A673 (cell line): ENCODE data around the gene MSRB3. TPM values are rescaled to one million over a fixed set of nuclear protein-coding genes. Genes with fewer than 3 reads are reported as not detected.

Source experiments
- BruUV-seq: library from RNA; stranded (reverse); fragments of 400-500 nt; replicated peaks from 2 replicates; lab custom pipeline; 2021; lab: Mats Ljungman, UMichigan
- CTCF ChIA-PET: fragments of 300-600 bp; sonication (Branson Sonifier 250); formaldehyde crosslinking; loops from one replicate; lab custom pipeline; 2022; ENCODE audit warnings: antibody characterized with exemption; lab: Charles Lee
- POLR2A ChIA-PET: fragments of 300-600 bp; sonication (Branson Sonifier 250); formaldehyde crosslinking; loops from one replicate; lab custom pipeline; 2022; ENCODE audit warnings: antibody characterized with exemption; ENCODE audit not compliant: low non-redundant PET; lab: Charles Lee
- DNase-seq: peaks from one replicate; pipeline ENCODE4 v3.0.0-alpha.2; 2015; ENCODE audit warnings: low spot score
- H3K27ac ChIP-seq: fragments of 200-600 bp; sonication (generic); 2 replicates; pipeline ENCODE4 v1.5.1; 2016; ENCODE audit warnings: mixed run types, low read depth, mild to moderate bottlenecking, mixed read lengths, antibody characterized with exemption, low read length; ENCODE audit not compliant: poor library complexity, severe bottlenecking
- H3K27me3 ChIP-seq: fragments of 200-600 bp; sonication (generic); replicated peaks from 2 replicates; pipeline ENCODE4 v1.6.1; 2017; ENCODE audit warnings: mixed run types, low read depth, mild to moderate bottlenecking, mixed read lengths, antibody characterized with exemption, low read length; ENCODE audit not compliant: insufficient read depth, poor library complexity
- H3K36me3 ChIP-seq: fragments of 200-600 bp; sonication (generic); 2 replicates; pipeline ENCODE4 v1.6.1; 2016; ENCODE audit warnings: mixed run types, mild to moderate bottlenecking, mixed read lengths, antibody characterized with exemption, low read length; ENCODE audit not compliant: insufficient read depth, poor library complexity, severe bottlenecking
- H3K4me1 ChIP-seq: fragments of 200-600 bp; sonication (generic); 2 replicates; pipeline ENCODE4 v1.6.1; 2017; ENCODE audit warnings: mixed run types, mild to moderate bottlenecking, mixed read lengths, antibody characterized with exemption, low read length; ENCODE audit not compliant: insufficient read depth, poor library complexity, severe bottlenecking
- H3K4me3 ChIP-seq: fragments of 200-600 bp; sonication (generic); 2 replicates; pipeline ENCODE4 v1.5.1; 2016; ENCODE audit warnings: low read depth, mixed run types, mild to moderate bottlenecking, mixed read lengths, low read length; ENCODE audit not compliant: poor library complexity, severe bottlenecking
- H3K9me3 ChIP-seq: fragments of 200-600 bp; sonication (generic); 2 replicates; pipeline ENCODE4 v1.6.1; 2016; ENCODE audit warnings: mixed run types, low read depth, mild to moderate bottlenecking, mixed read lengths, antibody characterized with exemption, low read length; ENCODE audit not compliant: poor library complexity, severe bottlenecking
- EZH2 ChIP-seq: fragments of 200-600 bp; sonication (generic); IDR thresholded peaks from 2 replicates; pipeline ENCODE4 v1.6.1; 2017; ENCODE audit warnings: borderline replicate concordance, low read depth, mild to moderate bottlenecking, mixed read lengths, antibody characterized with exemption, low read length; ENCODE audit not compliant: poor library complexity, severe bottlenecking
- intact Hi-C: fragments of 100-400 bp; cut with micrococcal nuclease; formaldehyde crosslinking; loops from one replicate; pipeline ENCODE4 v1.10.0; 2022; ENCODE audit not compliant: unreplicated experiment
- total RNA-seq: library from RNA; stranded (reverse); gene quantifications from 2 replicates; pipeline ENCODE4 v1.2.3, GENCODE V29; 2021
- TF ChIP-seq, protein P1 (sequence below): fragments of 300-800, 200-600 bp; sonication (generic); conservative IDR thresholded peaks from 2 replicates; pipeline ENCODE4 v1.5.1; 2017; ENCODE audit warnings: low read depth, mild to moderate bottlenecking, antibody characterized with exemption, low read length, moderate library complexity, mixed read lengths

Gene MSRB3
- total RNA-seq, 1 experiment from 2014 or later, result 2.1 TPM

DNA sequence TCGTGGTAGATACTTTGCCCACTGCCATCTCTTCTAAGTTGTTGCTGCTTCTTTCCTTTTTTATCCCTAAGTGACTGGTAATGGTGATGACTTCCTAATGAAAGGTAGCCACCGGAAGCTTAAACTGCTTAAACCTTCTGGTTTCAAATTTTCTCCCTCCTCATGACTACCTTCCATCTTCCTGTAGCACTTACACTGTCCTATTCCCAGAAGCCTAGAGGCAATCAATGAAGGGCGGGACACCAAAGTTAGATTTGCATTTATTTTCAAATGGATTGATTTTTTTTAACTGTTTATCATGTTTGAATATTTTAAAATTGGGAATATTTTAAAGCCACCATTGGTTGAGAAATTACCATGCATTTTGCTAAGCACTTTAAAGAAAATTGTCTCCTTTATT is 64.7 kb downstream of the MSRB3 start:
- intact Hi-C loops, result no loop called here
- CTCF ChIA-PET, result no interaction called here

DNA sequence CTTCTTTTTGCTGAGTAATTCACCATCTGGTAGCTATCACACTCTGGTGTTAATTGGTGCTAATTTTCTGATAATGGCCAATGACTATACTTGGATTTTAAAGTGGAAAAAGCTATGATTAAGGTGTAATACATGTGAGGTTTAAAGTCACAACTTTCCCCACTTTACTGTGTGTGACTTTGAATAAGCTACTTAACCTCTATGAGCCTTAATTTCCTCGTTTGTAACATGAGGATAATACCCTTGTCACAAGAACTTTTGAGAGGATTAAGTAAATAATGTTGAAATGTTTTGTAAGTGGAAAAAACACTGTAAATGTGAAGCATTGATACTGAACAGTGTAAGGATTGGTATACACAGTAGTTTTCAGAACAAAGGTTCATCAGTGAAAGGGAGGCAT is 65.3 kb downstream of the MSRB3 start:
- H3K27ac ChIP-seq, result no peak overlapping the region
- H3K4me3 ChIP-seq, result no peak overlapping the region
- H3K4me1 ChIP-seq, result peaks cover 5% of the 10 kb centered on the region
- H3K9me3 ChIP-seq, result no peaks in the 10 kb centered on the region
- no peak for DNase-seq
- ChIA-PET POLR2A (no interaction called here), CTCF (no interaction called here)
- no peaks in the 10 kb centered on the region for H3K27me3 ChIP-seq
- intact Hi-C loops, result no loop called here
- BruUV-seq, result no TSS peak
- H3K36me3 ChIP-seq, result no peaks in the 10 kb centered on the region
- no peak for TF ChIP-seq EZH2
- TF ChIP-seq, protein P1, sequence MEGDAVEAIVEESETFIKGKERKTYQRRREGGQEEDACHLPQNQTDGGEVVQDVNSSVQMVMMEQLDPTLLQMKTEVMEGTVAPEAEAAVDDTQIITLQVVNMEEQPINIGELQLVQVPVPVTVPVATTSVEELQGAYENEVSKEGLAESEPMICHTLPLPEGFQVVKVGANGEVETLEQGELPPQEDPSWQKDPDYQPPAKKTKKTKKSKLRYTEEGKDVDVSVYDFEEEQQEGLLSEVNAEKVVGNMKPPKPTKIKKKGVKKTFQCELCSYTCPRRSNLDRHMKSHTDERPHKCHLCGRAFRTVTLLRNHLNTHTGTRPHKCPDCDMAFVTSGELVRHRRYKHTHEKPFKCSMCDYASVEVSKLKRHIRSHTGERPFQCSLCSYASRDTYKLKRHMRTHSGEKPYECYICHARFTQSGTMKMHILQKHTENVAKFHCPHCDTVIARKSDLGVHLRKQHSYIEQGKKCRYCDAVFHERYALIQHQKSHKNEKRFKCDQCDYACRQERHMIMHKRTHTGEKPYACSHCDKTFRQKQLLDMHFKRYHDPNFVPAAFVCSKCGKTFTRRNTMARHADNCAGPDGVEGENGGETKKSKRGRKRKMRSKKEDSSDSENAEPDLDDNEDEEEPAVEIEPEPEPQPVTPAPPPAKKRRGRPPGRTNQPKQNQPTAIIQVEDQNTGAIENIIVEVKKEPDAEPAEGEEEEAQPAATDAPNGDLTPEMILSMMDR, result no peak

More for the DNA sequence above, 64.7 kb downstream of the MSRB3 start:
- H3K4me3 ChIP-seq, result no peak overlapping the region
- peaks cover 5% of the 10 kb centered on the region for H3K4me1 ChIP-seq
- no peaks in the 10 kb centered on the region for H3K36me3 ChIP-seq
- BruUV-seq, result no TSS peak
- TF ChIP-seq EZH2, result no peak
- TF ChIP-seq, protein P1, result no peak
- H3K27ac ChIP-seq, result no peak overlapping the region
- POLR2A ChIA-PET, result no interaction called here
- H3K27me3 ChIP-seq, result no peaks in the 10 kb centered on the region
- H3K9me3 ChIP-seq, result no peaks in the 10 kb centered on the region
- DNase-seq, result no peak

DNA sequence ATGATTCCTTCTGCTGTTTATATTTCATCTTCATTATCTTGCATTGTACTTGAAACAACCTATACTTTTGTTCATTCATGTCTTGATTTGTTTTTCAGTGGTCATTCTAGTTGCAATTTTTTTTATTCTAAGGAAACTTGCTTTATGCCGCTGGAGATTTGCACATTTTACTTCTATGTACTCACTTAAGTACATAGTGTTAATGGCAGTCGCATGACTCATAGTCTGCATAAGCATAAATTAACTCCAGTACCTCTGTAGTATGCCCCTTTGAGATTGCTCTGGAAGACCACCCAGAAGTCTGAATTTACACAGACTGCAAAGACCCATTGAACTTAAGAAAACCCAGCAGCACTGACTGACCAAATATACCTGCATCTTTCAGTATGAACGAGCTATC is 77.0 kb downstream of the MSRB3 start:
- intact Hi-C loops, result no loop called here
- Histone ChIP-seq H3K27me3 (no peaks in the 10 kb centered on the region), H3K4me1 (no peaks in the 10 kb centered on the region), H3K27ac (no peak overlapping the region), H3K4me3 (no peak overlapping the region), H3K9me3 (no peaks in the 10 kb centered on the region), H3K36me3 (no peaks in the 10 kb centered on the region)
- DNase-seq, result peak; percentile 61
- ChIA-PET CTCF (no interaction called here), POLR2A (no interaction called here)
- no TSS peak for BruUV-seq
- TF ChIP-seq EZH2, result no peak
- TF ChIP-seq, protein P1, result no peak
